Neural progenitor cell (in vitro differentiated cells): ENCODE results near the gene ZNF785. TPM values are rescaled to one million over a fixed set of nuclear protein-coding genes. Genes with fewer than 3 reads are reported as not detected.
A peak's percentile ranks its signal among the peaks of the same experiment; 100 is the strongest.

Experiments
- DNase-seq: peaks from one replicate; pipeline ENCODE4 v3.0.0-alpha.2; 2016; ENCODE audit warnings: low spot score
- H2AFZ ChIP-seq: fragments of 200-600 bp; sonication (generic); replicated peaks from 2 replicates; pipeline ENCODE4 v1.6.1; 2016; ENCODE audit warnings: antibody characterized with exemption
- H3F3A ChIP-seq: fragments of 200-600 bp; sonication (generic); 2 replicates; pipeline ENCODE4 v1.6.1; 2016; ENCODE audit warnings: antibody characterized with exemption, low read depth
- H3K27ac ChIP-seq: fragments of 200-600 bp; sonication (generic); 2 replicates; pipeline ENCODE4 v1.5.1; 2016; ENCODE audit warnings: mild to moderate bottlenecking
- H3K27me3 ChIP-seq: fragments of 200-600 bp; sonication (generic); 2 replicates; pipeline ENCODE4 v1.6.1; 2016; ENCODE audit warnings: mild to moderate bottlenecking, moderate library complexity
- H3K36me3 ChIP-seq: fragments of 200-600 bp; sonication (generic); 2 replicates; pipeline ENCODE4 v1.5.1; 2016
- H3K4me1 ChIP-seq: fragments of 200-600 bp; sonication (generic); 2 replicates; pipeline ENCODE4 v1.6.1; 2016; ENCODE audit warnings: mixed run types
- H3K4me2 ChIP-seq: fragments of 200-600 bp; sonication (generic); 2 replicates; pipeline ENCODE4 v1.6.1; 2016
- H3K4me3 ChIP-seq: fragments of 200-600 bp; sonication (generic); 2 replicates; pipeline ENCODE4 v1.5.1; 2016
- H3K79me2 ChIP-seq: fragments of 200-600 bp; sonication (generic); 2 replicates; pipeline ENCODE4 v1.6.1; 2016; ENCODE audit warnings: low read depth
- H3K9ac ChIP-seq: fragments of 200-600 bp; sonication (generic); 2 replicates; pipeline ENCODE4 v1.6.1; 2016
- H3K9me3 ChIP-seq: fragments of 200-600 bp; sonication (generic); 2 replicates; pipeline ENCODE4 v1.5.1; 2016; ENCODE audit warnings: low read depth
- H4K20me1 ChIP-seq: fragments of 200-600 bp; sonication (generic); 2 replicates; pipeline ENCODE4 v1.6.1; 2016; ENCODE audit warnings: low read depth
- H3K27ac Mint-ChIP-seq: 3 replicates; pipeline ENCODE4 v1.8.0; 2021; ENCODE audit warnings: mixed read lengths
- H3K27me3 Mint-ChIP-seq: 2 replicates; pipeline ENCODE4 v1.8.0; 2022; ENCODE audit warnings: low read depth, mild to moderate bottlenecking, inconsistent platforms, moderate library complexity, mixed read lengths; ENCODE audit not compliant: insufficient read depth
- H3K36me3 Mint-ChIP-seq: 3 replicates; pipeline ENCODE4 v1.8.0; 2021; ENCODE audit warnings: mixed read lengths
- H3K4me1 Mint-ChIP-seq: 3 replicates; pipeline ENCODE4 v1.8.0; 2021; ENCODE audit warnings: mixed read lengths
- H3K4me3 Mint-ChIP-seq: 3 replicates; pipeline ENCODE4 v1.8.0; 2021; ENCODE audit warnings: mild to moderate bottlenecking, moderate library complexity, mixed read lengths
- H3K9me3 Mint-ChIP-seq: 3 replicates; pipeline ENCODE4 v1.8.0; 2020; ENCODE audit warnings: mixed read lengths
- CTCF ChIP-seq: fragments of 200-600 bp; sonication (generic); IDR thresholded peaks from 2 replicates; pipeline ENCODE4 v1.5.1; 2017; ENCODE audit warnings: antibody characterized with exemption, mild to moderate bottlenecking
- EZH2 ChIP-seq: fragments of 200-600 bp; sonication (generic); IDR thresholded peaks from 2 replicates; pipeline ENCODE4 v1.6.1; 2017; ENCODE audit warnings: antibody characterized with exemption, mild to moderate bottlenecking, moderate library complexity
- EZH2phosphoT487 ChIP-seq: fragments of 200-600 bp; sonication (generic); IDR thresholded peaks from 2 replicates; pipeline ENCODE4 v1.6.1; 2017; ENCODE audit warnings: antibody characterized with exemption
- total RNA-seq: library from RNA; depleted of rRNA; stranded (reverse); fragments of >200 nt; gene quantifications from 2 replicates; pipeline ENCODE4 v1.2.3, GENCODE V29; 2015; ENCODE audit warnings: low replicate concordance

ZNF785 gene
- total RNA-seq, 1 donor from 2014 or later = 19.5 TPM

GRCh38 chr16:30535106-30535776, 50.3 kb downstream of the ZNF785 start:
- peak overlapping the region; percentile 88 for H3K4me3 Mint-ChIP-seq
- TF ChIP-seq EZH2phosphoT487 = no peak
- no peak for TF ChIP-seq EZH2
- TF ChIP-seq CTCF = no peak
- H3K79me2 ChIP-seq = peaks cover 36% of the 10 kb centered on the region

GRCh38 chr16:30534368-30535105, 51.0 kb downstream of the ZNF785 start, which contains the start of gene ZNF747:
Gene ZNF747 (minus strand): TSS chr16:30534858. CDS start chr16:30534679, 179 bp downstream.
- H3K4me1 ChIP-seq = peaks cover 8% of the 10 kb centered on the region
- H2AFZ ChIP-seq = peak within 1 kb of the TSS; percentile 80
- peak; percentile 95 for DNase-seq
- peaks cover 9% of the 10 kb centered on the region for H3K36me3 Mint-ChIP-seq
- H3K27me3 ChIP-seq = no peaks in the 10 kb centered on the region
- peaks cover 7% of the 10 kb centered on the region for H3F3A ChIP-seq
- peaks cover 4% of the 10 kb centered on the region for H3K27me3 Mint-ChIP-seq
- H3K4me1 Mint-ChIP-seq = peaks cover 24% of the 10 kb centered on the region
- peak within 1 kb of the TSS; percentile 88 for H3K4me3 Mint-ChIP-seq
- H3K9me3 Mint-ChIP-seq = no peaks in the 10 kb centered on the region
- TF ChIP-seq EZH2 = no peak
- no peak for TF ChIP-seq EZH2phosphoT487
- peak; percentile 17 for TF ChIP-seq CTCF
- peak within 1 kb of the TSS; percentile 91 for H3K27ac Mint-ChIP-seq
- peaks cover 36% of the 10 kb centered on the region for H3K79me2 ChIP-seq
- peak within 1 kb of the TSS; percentile 82 for H3K4me2 ChIP-seq
- H3K36me3 ChIP-seq = no peaks in the 10 kb centered on the region
- H4K20me1 ChIP-seq = no peaks in the 10 kb centered on the region
- H3K4me3 ChIP-seq = peak within 1 kb of the TSS; percentile 71
- H3K27ac ChIP-seq = no peak within 1 kb of the TSS
- H3K9ac ChIP-seq = peak within 1 kb of the TSS; percentile 45
- H3K9me3 ChIP-seq = no peaks in the 10 kb centered on the region

More at GRCh38 chr16:30535106-30535776, 50.3 kb downstream of the ZNF785 start:
- no peaks in the 10 kb centered on the region for H4K20me1 ChIP-seq
- H3K27ac Mint-ChIP-seq = peak overlapping the region; percentile 91
- peaks cover 7% of the 10 kb centered on the region for H3F3A ChIP-seq
- H3K4me1 ChIP-seq = peaks cover 8% of the 10 kb centered on the region
- no peaks in the 10 kb centered on the region for H3K36me3 ChIP-seq
- no peaks in the 10 kb centered on the region for H3K9me3 ChIP-seq
- no peaks in the 10 kb centered on the region for H3K27me3 ChIP-seq
- H2AFZ ChIP-seq = peak overlapping the region; percentile 80
- H3K4me2 ChIP-seq = peak overlapping the region; percentile 82
- H3K27ac ChIP-seq = no peak overlapping the region
- H3K36me3 Mint-ChIP-seq = peaks cover 9% of the 10 kb centered on the region
- peak; percentile 41 for DNase-seq
- H3K9me3 Mint-ChIP-seq = no peaks in the 10 kb centered on the region
- H3K9ac ChIP-seq = peak overlapping the region; percentile 27
- H3K27me3 Mint-ChIP-seq = peaks cover 4% of the 10 kb centered on the region
- H3K4me3 ChIP-seq = peak overlapping the region; percentile 71
- peaks cover 24% of the 10 kb centered on the region for H3K4me1 Mint-ChIP-seq

DNA sequence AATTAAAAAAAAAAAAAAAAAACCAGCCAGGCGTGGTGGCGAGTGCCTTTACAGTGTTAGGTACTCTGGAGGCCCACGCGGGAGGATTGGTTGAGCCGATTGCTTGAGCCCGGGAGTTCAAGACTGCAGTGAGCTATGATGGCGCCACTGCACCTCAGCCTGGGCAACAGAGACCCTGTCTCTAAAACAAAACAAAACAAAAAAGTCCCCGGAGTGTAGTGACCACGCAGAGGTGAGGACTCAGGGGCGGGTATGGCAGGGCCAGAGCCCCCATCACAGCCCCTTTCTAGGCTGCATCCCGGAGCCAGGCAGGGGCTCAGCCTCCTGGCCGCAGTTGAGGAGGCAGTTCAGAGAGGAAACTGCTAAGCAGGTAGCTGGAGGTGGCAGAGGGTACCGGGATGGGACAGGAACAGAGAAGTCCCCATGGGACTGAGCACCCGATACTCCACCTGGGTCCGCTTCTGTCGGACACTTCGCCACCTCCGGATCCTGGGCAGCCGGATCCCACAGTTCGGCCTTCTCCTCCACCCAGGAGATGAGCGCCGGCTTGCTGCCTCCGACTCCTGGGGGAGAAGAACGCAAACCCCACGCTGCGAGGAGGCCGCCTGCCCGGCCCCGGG, 51.6 kb downstream of the ZNF785 start:
- H3K27ac Mint-ChIP-seq = peak overlapping the region; percentile 50
- peak overlapping the region; percentile 45 for H3K9ac ChIP-seq

More for the DNA sequence above, 51.6 kb downstream of the ZNF785 start:
- Mint-ChIP-seq H3K4me3 (peak overlapping the region; percentile 82), H3K27me3 (peaks cover 3% of the 10 kb centered on the region), H3K9me3 (no peaks in the 10 kb centered on the region), H3K36me3 (peaks cover 9% of the 10 kb centered on the region), H3K4me1 (peaks cover 24% of the 10 kb centered on the region)
- Histone ChIP-seq H3K27ac (no peak overlapping the region), H4K20me1 (no peaks in the 10 kb centered on the region), H3K36me3 (no peaks in the 10 kb centered on the region), H3K4me1 (peaks cover 8% of the 10 kb centered on the region), H3K79me2 (peaks cover 36% of the 10 kb centered on the region), H3K9me3 (no peaks in the 10 kb centered on the region), H3F3A (peaks cover 7% of the 10 kb centered on the region), H3K4me2 (peak overlapping the region; percentile 82), H2AFZ (peak overlapping the region; percentile 80), H3K4me3 (peak overlapping the region; percentile 71), H3K27me3 (no peaks in the 10 kb centered on the region)
- DNase-seq = peak; percentile 17
- no peak for TF ChIP-seq EZH2phosphoT487
- no peak for TF ChIP-seq EZH2
- TF ChIP-seq CTCF = no peak
